OCI-LY3 (cell line): ENCODE results near the gene RHNO1.

ENCODE experiments used
- CTCF ChIP-seq: fragments of 200-600, 300-600 bp; sonication (generic); IDR thresholded peaks from 2 replicates; pipeline ENCODE4 v1.5.1; 2014; ENCODE audit warnings: antibody characterized with exemption, low read length, low read depth
- EZH2phosphoT487 ChIP-seq: fragments of 200-600 bp; shearing (Covaris generic); IDR thresholded peaks from 2 replicates; pipeline ENCODE4 v1.6.1; 2018; ENCODE audit warnings: antibody characterized with exemption, mixed run types, low read depth

GRCh38 chr12:2858944-2859421 is 18.0 kb upstream of the RHNO1 start:
- TF ChIP-seq CTCF (no peak), EZH2phosphoT487 (no peak)
